Activated CD8-positive, alpha-beta memory T cell treated with anti-CD3 and anti-CD28 coated beads, Interleukin-2, amount 50 U/mL, for 48 hours (primary cell): ENCODE results near the gene SPRY2.
"Not testable (repeated sequence)": the region's sequence is repeated elsewhere in the genome, so short reads cannot be mapped to it uniquely, and the experiment has no call there.

ENCODE experiments used
- DNase-seq: peaks from one replicate; pipeline ENCODE4 v3.0.0-alpha.2; 2020

The SPRY2 gene

DNA sequence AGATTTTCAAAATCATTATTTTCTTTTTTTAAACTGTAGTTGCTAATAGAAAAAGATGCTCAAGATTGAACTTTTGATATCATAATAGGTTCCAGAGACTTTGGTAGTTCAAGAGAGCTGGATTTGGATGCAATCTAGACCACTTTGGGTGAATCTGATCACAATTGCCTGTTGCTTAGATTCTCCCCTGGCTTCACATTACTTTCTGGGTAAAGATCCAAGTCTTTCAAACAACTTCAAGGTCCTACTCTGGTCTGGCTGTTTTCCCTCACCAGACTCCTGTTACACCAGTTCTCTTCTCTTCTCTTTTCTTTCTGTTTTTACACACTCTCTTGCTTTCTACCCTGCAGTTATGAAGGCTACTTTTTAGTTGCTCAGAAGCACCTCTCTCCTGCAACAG, 7.4 kb upstream of the SPRY2 start:
- no peak for DNase-seq

- no peak for DNase-seq
Measured at GRCh38 chr13:80345771-80346510, 5.0 kb upstream of the SPRY2 start.

DNA sequence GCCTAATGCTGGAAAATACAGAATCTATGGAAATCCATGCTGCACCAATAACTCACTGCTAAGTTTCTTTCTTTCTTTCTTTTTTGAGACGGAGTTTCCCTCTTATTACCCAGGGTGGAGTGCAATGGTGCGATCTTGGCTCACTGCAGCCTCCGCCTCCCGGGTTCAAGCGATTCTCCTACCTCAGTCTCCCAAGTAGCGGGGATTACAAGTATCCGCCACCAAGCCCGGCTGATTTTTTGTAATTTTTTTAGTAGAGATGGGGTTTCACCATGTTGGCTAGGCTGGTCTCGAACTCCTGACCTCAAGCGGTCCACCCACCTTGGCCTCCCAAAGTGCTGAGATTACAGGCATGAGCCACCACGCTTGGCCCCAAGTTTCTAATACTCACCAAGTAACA, 3.1 kb upstream of the SPRY2 start:
- not testable (repeated sequence) for DNase-seq

- DNase-seq: peak; percentile 95
Measured at GRCh38 chr13:80342471-80343371, 1.8 kb upstream of the SPRY2 start.

GRCh38 chr13:80341756-80342370, 937 bp upstream of the SPRY2 start:
- DNase-seq: no peak

DNA sequence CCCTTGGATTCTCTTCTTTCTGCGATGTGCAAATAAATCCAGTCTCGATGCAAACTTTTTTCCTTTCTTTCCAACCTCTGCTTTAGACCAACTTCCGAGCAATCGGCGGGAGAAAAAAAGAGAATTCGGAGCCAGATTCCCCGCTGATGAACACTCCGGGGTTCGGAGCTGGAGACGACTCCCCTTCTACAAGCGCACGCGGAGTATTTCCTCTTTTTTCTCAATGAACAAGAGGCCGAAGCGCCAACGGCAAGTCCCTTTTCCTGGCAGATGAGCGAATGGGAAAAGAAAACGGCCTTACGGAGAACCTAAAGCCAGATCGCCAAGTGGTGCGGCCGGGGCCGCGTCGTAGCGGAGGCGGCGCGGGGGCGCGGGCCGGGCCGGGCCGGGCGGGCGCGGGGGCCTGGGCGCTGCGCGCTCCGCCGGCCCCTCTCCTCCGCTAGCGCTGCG, 250 bp downstream of the SPRY2 start:
- DNase-seq: no peak

- DNase-seq: peak; percentile 57
Measured at GRCh38 chr13:80339912-80340650, 845 bp downstream of the SPRY2 start.

- DNase-seq: no peak
Measured at GRCh38 chr13:80339563-80339911, 1.4 kb downstream of the SPRY2 start.

- DNase-seq: no peak
Measured at GRCh38 chr13:80338781-80339562, 2.0 kb downstream of the SPRY2 start.

DNA sequence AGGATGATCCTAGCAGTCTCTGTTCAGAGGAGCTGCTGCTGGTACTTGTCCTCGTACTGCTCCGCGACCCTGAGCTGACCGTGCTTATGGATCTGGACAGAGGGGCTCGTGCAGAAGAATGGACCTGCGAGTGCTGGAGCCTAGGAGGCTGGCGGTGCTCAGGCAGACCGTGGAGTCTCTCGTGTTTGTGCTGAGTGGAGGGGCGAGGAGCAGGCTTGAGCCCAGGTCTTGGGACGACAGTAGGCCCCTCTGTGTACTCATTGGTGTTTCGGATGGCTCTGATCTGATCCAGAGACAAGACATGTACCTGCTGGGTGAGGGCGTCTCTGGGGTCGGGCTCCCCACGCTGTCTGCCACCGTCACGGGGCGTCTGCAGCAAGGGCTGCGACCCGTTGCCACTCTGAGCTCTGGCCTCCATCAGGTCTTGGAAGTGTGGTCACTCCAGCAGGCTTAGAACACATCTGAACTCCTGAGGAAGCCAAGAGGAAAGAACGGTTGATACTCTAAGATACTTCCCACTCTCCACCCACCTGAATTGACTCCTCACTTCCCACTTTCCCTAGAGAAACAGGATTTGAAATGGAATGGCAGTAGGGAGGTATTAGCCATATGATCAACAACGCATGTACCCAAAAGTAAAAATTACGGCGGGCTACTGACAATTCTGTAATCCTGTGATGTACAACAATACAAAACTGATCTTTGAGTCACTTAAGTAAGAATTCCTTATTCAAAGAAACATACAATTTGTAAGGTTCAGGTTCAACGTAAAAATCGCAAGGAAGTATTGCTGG, 3.4 kb downstream of the SPRY2 start:
- no peak for DNase-seq

DNA sequence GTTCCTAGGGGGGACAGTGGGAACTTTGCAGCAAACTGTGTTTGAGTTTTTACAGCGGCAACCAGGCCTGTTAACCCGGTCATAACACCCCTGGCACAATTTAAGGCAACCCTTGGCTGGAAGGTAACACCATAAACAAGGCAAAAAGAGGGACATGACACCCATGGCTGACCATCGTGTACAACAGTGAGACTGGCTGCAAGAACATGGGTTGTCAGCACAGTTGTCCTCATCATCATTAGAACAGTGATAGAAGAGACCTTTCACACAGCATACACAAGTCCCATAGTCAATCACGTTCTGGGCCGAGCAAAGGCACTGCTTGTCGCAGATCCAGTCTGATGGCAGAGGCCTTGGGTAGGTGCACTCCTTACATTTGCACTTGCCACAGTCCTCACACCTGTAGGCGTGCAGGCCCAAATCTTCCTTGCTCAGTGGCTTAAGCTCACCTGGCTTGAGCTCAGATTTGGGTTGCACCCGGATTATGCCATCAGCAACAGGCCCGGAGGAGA, 4.1 kb downstream of the SPRY2 start:
- DNase-seq: no peak

GRCh38 chr13:80336370-80336769, 4.6 kb downstream of the SPRY2 start:
- no peak for DNase-seq

DNA sequence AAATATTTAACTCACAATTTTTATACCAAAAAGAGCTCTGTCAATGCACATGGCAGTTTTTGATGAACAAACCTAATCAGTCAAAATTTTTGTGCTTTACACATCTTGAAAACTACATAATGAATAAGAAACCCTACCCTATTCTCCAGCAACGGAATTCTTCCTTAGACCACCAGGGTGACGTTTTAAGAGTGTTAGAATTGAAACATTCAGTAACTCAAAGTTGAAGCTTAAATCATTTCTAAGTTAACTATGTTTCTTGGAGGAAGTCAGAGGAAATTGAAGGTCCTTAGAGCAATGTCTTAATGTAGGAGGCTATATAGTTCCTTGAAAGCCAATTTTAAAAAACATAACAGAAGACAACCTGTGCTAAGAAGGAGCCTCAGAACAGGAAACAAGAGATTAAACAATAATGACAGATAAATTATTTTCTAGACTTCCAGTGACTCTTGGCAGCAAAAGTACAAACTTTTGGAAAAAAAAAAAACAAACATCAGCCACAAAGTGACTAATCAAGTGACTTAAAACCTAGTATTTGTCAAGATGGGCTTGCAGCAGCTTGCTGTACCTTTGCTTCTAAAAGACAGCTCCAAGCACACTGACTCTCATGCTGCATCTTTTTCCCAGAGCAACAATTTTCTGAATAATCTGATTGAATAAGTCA, 6.2 kb downstream of the SPRY2 start:
- DNase-seq: no peak

GRCh38 chr13:80331984-80332383, 8.9 kb downstream of the SPRY2 start:
- DNase-seq: no peak

DNA sequence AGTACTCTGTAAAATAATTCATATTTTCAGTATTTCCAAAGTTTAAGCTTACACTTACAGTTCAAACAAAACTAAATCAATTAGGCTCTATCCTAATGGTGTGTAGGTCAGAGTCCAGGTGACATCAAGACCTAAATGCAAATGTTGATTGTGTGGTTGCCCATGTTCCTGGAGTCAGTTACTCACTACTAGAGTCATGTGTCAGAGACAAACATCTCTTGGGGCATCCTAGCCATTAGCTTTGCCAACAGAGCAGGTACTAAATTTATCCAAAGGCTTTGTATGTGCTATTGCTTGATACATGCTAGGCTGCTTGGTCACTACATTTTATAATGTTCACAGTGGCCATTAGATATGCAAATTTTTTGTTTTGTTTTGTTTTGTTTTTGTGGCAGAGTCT, 11.7 kb downstream of the SPRY2 start:
- DNase-seq: no peak

DNA sequence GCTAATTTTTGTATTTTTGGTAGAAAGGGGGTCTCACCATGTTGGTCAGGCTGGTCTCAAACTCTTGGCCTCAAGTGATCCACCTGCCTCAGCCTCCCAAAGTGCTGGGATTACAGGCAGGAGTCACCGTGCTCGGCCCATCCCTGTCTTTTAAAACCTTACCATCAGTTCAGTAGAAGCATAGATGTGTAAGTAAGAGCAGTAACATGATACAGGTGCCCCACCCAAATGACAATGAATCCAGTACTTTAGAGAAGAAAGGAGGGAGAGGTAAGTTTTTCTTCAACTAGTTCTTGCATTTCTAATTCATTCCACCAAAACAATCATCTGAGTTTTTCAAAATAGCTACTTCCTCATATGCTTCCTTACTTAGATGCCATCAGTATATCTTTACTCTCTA, 21.9 kb downstream of the SPRY2 start:
- DNase-seq: no peak

DNA sequence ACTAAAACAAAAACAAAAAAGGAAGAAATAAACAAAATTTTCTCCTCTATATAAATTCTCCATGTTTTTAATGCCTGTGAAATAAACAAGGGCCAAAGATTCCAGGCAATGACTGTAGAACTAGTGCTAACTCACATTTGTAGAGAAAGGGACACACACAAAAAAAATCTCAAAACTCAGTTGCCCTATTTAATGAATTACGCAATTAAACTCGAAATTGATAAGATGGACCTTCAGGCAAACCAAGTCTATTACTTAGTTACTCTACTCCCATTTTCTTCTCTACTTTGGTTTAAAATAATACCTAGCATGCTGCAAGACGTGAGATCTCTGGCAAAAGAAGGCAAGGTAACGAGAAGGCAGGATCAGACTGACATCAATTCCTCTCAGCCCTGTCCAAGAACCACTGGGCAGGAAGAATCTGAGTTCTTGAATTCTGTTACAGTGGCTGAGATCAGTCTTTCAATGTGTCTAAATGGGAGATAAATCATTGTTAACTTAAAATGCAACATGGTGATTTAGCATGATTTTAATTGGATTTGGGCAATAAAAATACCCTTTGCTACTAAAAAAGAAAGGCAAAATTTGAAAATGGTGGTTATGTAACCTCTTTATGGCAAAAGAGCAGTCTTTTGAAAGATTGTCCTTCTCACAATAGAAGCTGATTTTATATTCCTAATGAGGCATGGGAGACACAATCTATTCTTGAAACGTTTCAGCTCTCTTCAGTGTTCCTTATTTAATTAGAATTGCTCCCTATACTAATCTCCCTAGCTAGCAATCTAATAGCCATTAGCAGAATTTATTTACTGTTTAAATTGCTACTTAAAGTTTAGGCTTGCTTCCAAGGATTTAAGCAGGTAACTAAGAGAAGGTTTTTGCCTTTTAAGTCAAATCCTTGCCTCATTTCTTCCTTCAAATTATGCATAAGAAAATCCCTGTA, 25.9 kb downstream of the SPRY2 start:
- no peak for DNase-seq

DNA sequence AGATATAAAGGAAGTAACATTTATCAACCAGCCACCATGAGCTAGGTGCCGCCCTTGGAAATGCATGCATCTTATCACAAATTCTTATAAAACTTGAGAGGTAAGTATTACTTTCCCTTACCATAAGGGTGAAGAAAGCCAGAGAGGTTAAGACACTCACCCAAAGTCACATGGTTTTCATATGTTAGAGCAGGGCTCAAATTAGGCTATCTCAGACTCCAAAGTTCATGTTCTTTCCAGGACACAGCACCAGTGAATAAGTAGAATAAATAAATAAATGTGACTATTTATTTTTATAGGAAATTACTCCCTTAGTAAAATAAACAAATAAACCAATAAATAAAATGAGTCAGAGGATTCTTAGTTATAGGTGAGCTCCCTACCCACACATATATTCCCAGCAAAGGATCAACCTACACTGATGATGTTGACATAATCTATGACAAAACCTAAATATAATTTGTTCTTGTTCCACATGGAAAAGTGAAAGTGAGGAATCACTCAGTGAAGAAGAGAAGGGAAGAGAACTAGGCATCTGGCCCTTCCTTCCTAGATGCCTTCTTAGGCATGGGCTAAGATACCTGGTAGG, 27.2 kb downstream of the SPRY2 start:
- DNase-seq: no peak

- no peak for DNase-seq
Measured at GRCh38 chr13:80312967-80313366, 28.0 kb downstream of the SPRY2 start.
